OCI-LY3 (cell line): ENCODE measurements around the gene OSBPL8.
"Not testable (repeated sequence)": the region's sequence is repeated elsewhere in the genome, so short reads cannot be mapped to it uniquely, and the experiment has no call there.

Experiments
- H2AFZ ChIP-seq: fragments of 200-600, 300-600 bp; shearing (Covaris generic); 2 replicates; pipeline ENCODE4 v1.6.0; 2014; ENCODE audit warnings: antibody characterized with exemption, low read depth, low read length
- H3K27ac ChIP-seq: fragments of 200-600, 300-600 bp; sonication (generic); 2 replicates; pipeline ENCODE4 v1.5.1; 2014; ENCODE audit warnings: mild to moderate bottlenecking, low read length, moderate library complexity, mixed read lengths
- H3K27me3 ChIP-seq: fragments of 200-600, 300-600 bp; sonication (generic); 2 replicates; pipeline ENCODE4 v1.6.1; 2014; ENCODE audit warnings: low read depth, low read length, mixed read lengths
- H3K36me3 ChIP-seq: fragments of 200-600, 300-600 bp; sonication (generic); replicated peaks from 2 replicates; pipeline ENCODE3; 2014; ENCODE audit warnings: low read depth, low read length, mixed read lengths
- H3K4me1 ChIP-seq: fragments of 300-600, 200-600 bp; sonication (generic); 2 replicates; pipeline ENCODE4 v1.6.1; 2014; ENCODE audit warnings: low read length, mixed read lengths
- H3K4me2 ChIP-seq: fragments of 200-600, 300-600 bp; sonication (generic); 2 replicates; pipeline ENCODE4 v1.6.1; 2014; ENCODE audit warnings: low read length, mixed read lengths
- H3K4me3 ChIP-seq: fragments of 300-600, 200-600 bp; sonication (generic); 2 replicates; pipeline ENCODE4 v1.5.1; 2014; ENCODE audit warnings: antibody characterized with exemption, mild to moderate bottlenecking, low read length, moderate library complexity
- H3K79me2 ChIP-seq: fragments of 300-600, 200-600 bp; shearing (Covaris generic); 2 replicates; pipeline ENCODE4 v1.6.1; 2014; ENCODE audit warnings: mild to moderate bottlenecking, low read length, mixed read lengths
- H3K9ac ChIP-seq: fragments of 300-600, 200-600 bp; shearing (Covaris generic); 2 replicates; pipeline ENCODE4 v1.6.0; 2014; ENCODE audit warnings: mild to moderate bottlenecking, low read length, moderate library complexity
- H3K9me3 ChIP-seq: fragments of 200-600, 300-600 bp; shearing (Covaris generic); 2 replicates; pipeline ENCODE4 v1.6.1; 2014; ENCODE audit warnings: low read length, mixed read lengths; ENCODE audit not compliant: insufficient read depth
- H4K20me1 ChIP-seq: fragments of 200-600, 300-600 bp; sonication (generic); 2 replicates; pipeline ENCODE4 v1.6.1; 2016; ENCODE audit warnings: low read length, mixed read lengths; ENCODE audit not compliant: insufficient read depth
- CTCF ChIP-seq: fragments of 200-600, 300-600 bp; sonication (generic); IDR thresholded peaks from 2 replicates; pipeline ENCODE4 v1.5.1; 2014; ENCODE audit warnings: antibody characterized with exemption, low read length, low read depth
- EZH2phosphoT487 ChIP-seq: fragments of 200-600 bp; shearing (Covaris generic); IDR thresholded peaks from 2 replicates; pipeline ENCODE4 v1.6.1; 2018; ENCODE audit warnings: antibody characterized with exemption, mixed run types, low read depth

Gene OSBPL8

DNA sequence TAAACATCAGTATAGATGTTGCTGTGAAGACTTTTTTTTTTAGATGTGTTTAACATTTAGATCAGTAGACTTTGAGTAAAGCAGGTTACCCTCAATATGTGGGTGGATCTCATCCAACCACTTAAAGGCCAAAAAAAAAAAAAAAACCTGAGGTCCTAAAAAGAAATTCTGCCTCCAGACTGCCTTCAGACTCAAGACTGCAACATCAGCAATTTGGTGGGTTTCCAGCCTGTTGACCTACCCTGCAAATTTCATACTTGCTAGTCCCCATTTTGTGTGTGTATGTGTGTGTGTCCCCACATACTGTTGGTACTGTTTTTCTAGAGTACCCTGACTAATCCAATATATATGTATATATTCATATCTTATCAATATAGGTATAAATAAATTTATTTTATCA, 55.6 kb downstream of the OSBPL8 start:
- no peaks in the 10 kb centered on the region for H4K20me1 ChIP-seq
- no peak overlapping the region for H3K9ac ChIP-seq
- H3K27me3 ChIP-seq = no peaks in the 10 kb centered on the region
- H3K4me3 ChIP-seq = no peak overlapping the region
- no peaks in the 10 kb centered on the region for H3K79me2 ChIP-seq
- no peaks in the 10 kb centered on the region for H3K36me3 ChIP-seq
- no peaks in the 10 kb centered on the region for H3K4me1 ChIP-seq
- H3K27ac ChIP-seq = no peak overlapping the region
- no peak for TF ChIP-seq CTCF
- no peak for TF ChIP-seq EZH2phosphoT487
- no peak overlapping the region for H2AFZ ChIP-seq
- no peaks in the 10 kb centered on the region for H3K9me3 ChIP-seq
- no peak overlapping the region for H3K4me2 ChIP-seq

DNA sequence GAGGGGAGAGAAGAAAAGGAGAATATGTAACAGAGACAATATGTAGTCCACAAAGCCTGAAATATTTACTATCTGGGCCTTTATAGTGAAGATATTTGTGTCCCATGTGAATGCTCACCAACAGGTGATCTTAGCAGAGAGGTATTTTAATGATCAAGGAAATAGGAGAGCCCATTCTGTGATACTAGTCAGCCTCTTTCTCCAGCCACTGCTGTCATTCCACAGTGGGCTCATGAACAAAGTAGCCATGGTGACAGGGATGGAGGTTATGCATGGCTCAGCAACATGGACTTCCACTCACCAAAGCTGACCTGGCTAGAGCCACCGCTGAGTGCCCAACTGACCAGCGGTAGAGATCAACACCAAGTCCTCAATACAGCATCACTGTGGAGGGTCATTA, 58.2 kb downstream of the OSBPL8 start:
- H2AFZ ChIP-seq = no peak overlapping the region
- TF ChIP-seq EZH2phosphoT487 = no peak
- H3K36me3 ChIP-seq = no peaks in the 10 kb centered on the region
- H3K27me3 ChIP-seq = no peaks in the 10 kb centered on the region
- H3K4me2 ChIP-seq = no peak overlapping the region
- no peaks in the 10 kb centered on the region for H3K79me2 ChIP-seq
- H3K9me3 ChIP-seq = no peaks in the 10 kb centered on the region
- no peak overlapping the region for H3K4me3 ChIP-seq
- H3K9ac ChIP-seq = no peak overlapping the region
- no peaks in the 10 kb centered on the region for H4K20me1 ChIP-seq
- no peaks in the 10 kb centered on the region for H3K4me1 ChIP-seq
- H3K27ac ChIP-seq = no peak overlapping the region

- not testable (repeated sequence) for H3K4me3 ChIP-seq, H3K79me2 ChIP-seq, H3K9ac ChIP-seq, H3K9me3 ChIP-seq, H3K27me3 ChIP-seq, H3K36me3 ChIP-seq, H3K27ac ChIP-seq, H3K4me1 ChIP-seq, H3K4me2 ChIP-seq, H4K20me1 ChIP-seq, H2AFZ ChIP-seq
Observed at GRCh38 chr12:76499136-76499535, 60.4 kb downstream of the OSBPL8 start.

DNA sequence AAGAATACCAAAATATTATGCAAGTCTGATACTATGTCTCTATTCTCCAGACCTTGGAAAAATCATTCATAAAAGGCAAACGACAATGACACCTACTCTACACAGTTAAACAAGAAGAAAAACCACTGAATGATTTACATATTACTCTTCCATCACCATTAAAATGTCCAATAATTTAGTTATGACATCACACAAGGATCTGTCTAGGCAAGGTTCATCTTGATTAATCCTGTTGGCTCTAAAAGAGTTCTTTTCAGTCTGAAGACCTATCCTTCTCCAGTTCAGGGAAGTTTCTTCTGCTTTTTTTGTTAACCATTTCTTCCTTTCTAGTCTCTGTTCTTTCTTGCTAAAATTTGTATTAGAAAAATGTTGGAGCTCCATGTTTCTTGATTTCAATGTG, 64.0 kb downstream of the OSBPL8 start:
- TF ChIP-seq EZH2phosphoT487 (no peak), CTCF (no peak)
- Histone ChIP-seq H2AFZ (no peak overlapping the region), H3K4me2 (no peak overlapping the region), H3K79me2 (no peaks in the 10 kb centered on the region), H3K9ac (no peak overlapping the region), H3K27me3 (no peaks in the 10 kb centered on the region), H3K36me3 (peaks cover 4% of the 10 kb centered on the region), H3K4me3 (no peak overlapping the region), H3K27ac (no peak overlapping the region), H3K9me3 (peaks cover 6% of the 10 kb centered on the region; the same call in 1 of the 2 replicates), H3K4me1 (no peaks in the 10 kb centered on the region), H4K20me1 (no peaks in the 10 kb centered on the region)

DNA sequence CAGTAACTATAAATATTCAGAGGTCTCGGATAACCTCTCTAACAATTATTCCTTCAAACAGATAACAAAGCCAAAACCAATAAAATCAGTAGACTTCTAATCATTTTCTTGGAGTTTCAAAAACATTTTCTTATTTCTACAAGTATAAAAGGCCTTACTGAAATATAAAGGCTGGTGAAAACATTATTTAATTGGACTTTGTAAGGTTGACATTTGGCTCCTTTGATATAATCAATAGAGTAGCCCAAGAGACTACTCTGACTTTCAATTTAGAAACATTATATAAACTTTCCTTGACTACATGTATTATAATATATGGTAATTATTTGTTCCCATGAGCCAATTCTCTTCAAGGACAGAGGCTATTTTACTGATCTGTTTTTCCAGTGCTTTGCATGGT, 68.3 kb downstream of the OSBPL8 start:
- H2AFZ ChIP-seq = no peak overlapping the region
- no peaks in the 10 kb centered on the region for H3K79me2 ChIP-seq
- peaks cover 4% of the 10 kb centered on the region for H3K36me3 ChIP-seq
- peaks cover 6% of the 10 kb centered on the region; the same call in 1 of the 2 replicates for H3K9me3 ChIP-seq
- H3K4me2 ChIP-seq = no peak overlapping the region
- no peaks in the 10 kb centered on the region for H3K4me1 ChIP-seq
- no peaks in the 10 kb centered on the region for H3K27me3 ChIP-seq
- H3K9ac ChIP-seq = no peak overlapping the region
- H3K27ac ChIP-seq = no peak overlapping the region
- TF ChIP-seq EZH2phosphoT487 = no peak
- no peak for TF ChIP-seq CTCF
- H4K20me1 ChIP-seq = no peaks in the 10 kb centered on the region
- no peak overlapping the region for H3K4me3 ChIP-seq
